ENCODE measurements around the gene ZDHHC21. TPM values are rescaled to one million over a fixed set of nuclear protein-coding genes. Genes with fewer than 3 reads are reported as not detected.

Gene ZDHHC21
- polyA plus RNA-seq, 1 experiment: 3.2 TPM

GRCh38 chr9:14653511-14653910 lies 39.7 kb downstream of the ZDHHC21 start:
- DNase-seq (ENCODE audit: low read depth): no peak
- no peak overlapping the region for H3K4me3 ChIP-seq (ENCODE audit: low read depth, low read length)
- CTCF ChIA-PET: interaction anchor here (0.7 to 2.0 kb wide), 7 partner anchors 8 to 1225 kb away, joined by 3 to 14 read pairs (median 4); no protein-coding TSS in a partner anchor
- no peak for TF ChIP-seq CTCF (IDR thresholded peaks at IDR 0.05; ENCODE audit: insufficient read depth, low read depth, low read length)
- no peaks in the 10 kb centered on the region for H3K36me3 ChIP-seq (ENCODE audit: control insufficient read depth, insufficient read depth, low read length)
- no peaks in the 10 kb centered on the region for H3K27me3 ChIP-seq (ENCODE audit: control insufficient read depth, insufficient read depth, low read length)
- POLR2A ChIA-PET: no interaction called here

GRCh38 chr9:14652729-14653377 lies 40.4 kb downstream of the ZDHHC21 start:
- no peak for DNase-seq (ENCODE audit: low read depth)
- H3K4me3 ChIP-seq (ENCODE audit: low read depth, low read length): no peak overlapping the region
- ChIA-PET POLR2A (no interaction called here), CTCF (interaction anchor here (0.6 to 2.0 kb wide), 9 partner anchors 8 to 1224 kb away, joined by 3 to 14 read pairs (median 4); no protein-coding TSS in a partner anchor)
- H3K27me3 ChIP-seq (ENCODE audit: control insufficient read depth, insufficient read depth, low read length): no peaks in the 10 kb centered on the region
- no peaks in the 10 kb centered on the region for H3K36me3 ChIP-seq (ENCODE audit: control insufficient read depth, insufficient read depth, low read length)
- peak; percentile 54 for TF ChIP-seq CTCF (IDR thresholded peaks at IDR 0.05; ENCODE audit: insufficient read depth, low read depth, low read length)

- Histone ChIP-seq H3K36me3 (ENCODE audit: control insufficient read depth, insufficient read depth, low read length) (no peaks in the 10 kb centered on the region), H3K4me3 (ENCODE audit: low read depth, low read length) (no peak overlapping the region), H3K27me3 (ENCODE audit: control insufficient read depth, insufficient read depth, low read length) (no peaks in the 10 kb centered on the region)
- DNase-seq (ENCODE audit: low read depth): no peak
- no peak for TF ChIP-seq CTCF (IDR thresholded peaks at IDR 0.05; ENCODE audit: insufficient read depth, low read depth, low read length)
- ChIA-PET CTCF (no interaction called here), POLR2A (no interaction called here)
Measured at GRCh38 chr9:14650596-14650995, 42.6 kb downstream of the ZDHHC21 start.

GRCh38 chr9:14645648-14646047 lies 47.6 kb downstream of the ZDHHC21 start:
- POLR2A ChIA-PET: no interaction called here
- Histone ChIP-seq H3K36me3 (ENCODE audit: control insufficient read depth, insufficient read depth, low read length) (no peaks in the 10 kb centered on the region), H3K4me3 (ENCODE audit: low read depth, low read length) (no peak overlapping the region), H3K27me3 (ENCODE audit: control insufficient read depth, insufficient read depth, low read length) (no peaks in the 10 kb centered on the region)
- no peak for TF ChIP-seq CTCF (IDR thresholded peaks at IDR 0.05; ENCODE audit: insufficient read depth, low read depth, low read length)
- DNase-seq (ENCODE audit: low read depth): no peak
- CTCF ChIA-PET: no interaction called here

GRCh38 chr9:14640967-14641366 lies 52.3 kb downstream of the ZDHHC21 start:
- no peak overlapping the region for H3K4me3 ChIP-seq (ENCODE audit: low read depth, low read length)
- no peak for DNase-seq (ENCODE audit: low read depth)
- H3K36me3 ChIP-seq (ENCODE audit: control insufficient read depth, insufficient read depth, low read length): no peaks in the 10 kb centered on the region
- ChIA-PET CTCF (no interaction called here), POLR2A (no interaction called here)
- no peak for TF ChIP-seq CTCF (IDR thresholded peaks at IDR 0.05; ENCODE audit: insufficient read depth, low read depth, low read length)
- no peaks in the 10 kb centered on the region for H3K27me3 ChIP-seq (ENCODE audit: control insufficient read depth, insufficient read depth, low read length)
